ENCODE data around the gene CYP39A1. TPM values are rescaled to one million over a fixed set of nuclear protein-coding genes. Genes with fewer than 3 reads are reported as not detected.
"Not testable (repeated sequence)": the region's sequence is repeated elsewhere in the genome, so short reads cannot be mapped to it uniquely, and the experiment has no call there.

CYP39A1 gene
- total RNA-seq, 1 donor from 2014 or later, result 5.9 TPM

GRCh38 chr6:46652232-46652602 is 401 bp downstream of the CYP39A1 start:
- intact Hi-C loops (cut with DNase I), result no loop called here
- no peak for DNase-seq (ENCODE audit: low spot score)

- DNase-seq (ENCODE audit: low spot score), result no peak
- intact Hi-C loops (cut with DNase I), result no loop called here
Observed at GRCh38 chr6:46651816-46652215, 802 bp downstream of the CYP39A1 start.

GRCh38 chr6:46651006-46651405 is 1.6 kb downstream of the CYP39A1 start:
- no peak for DNase-seq (ENCODE audit: low spot score)
- intact Hi-C loops (cut with DNase I), result no loop called here

- intact Hi-C loops (cut with DNase I), result no loop called here
- no peak for DNase-seq (ENCODE audit: low spot score)
Observed at GRCh38 chr6:46648869-46649492, 3.6 kb downstream of the CYP39A1 start.

GRCh38 chr6:46648108-46648507 is 4.5 kb downstream of the CYP39A1 start:
- DNase-seq (ENCODE audit: low spot score); intact Hi-C loops (cut with DNase I): not testable (repeated sequence)

GRCh38 chr6:46645265-46645664 is 7.4 kb downstream of the CYP39A1 start:
- intact Hi-C loops (cut with DNase I), result no loop called here
- no peak for DNase-seq (ENCODE audit: low spot score)

- intact Hi-C loops (cut with DNase I), result no loop called here
- no peak for DNase-seq (ENCODE audit: low spot score)
Observed at GRCh38 chr6:46642928-46643751, 9.5 kb downstream of the CYP39A1 start.

GRCh38 chr6:46638650-46639049 is 14.0 kb downstream of the CYP39A1 start:
- intact Hi-C loops (cut with DNase I), result no loop called here

GRCh38 chr6:46637933-46638332 is 14.7 kb downstream of the CYP39A1 start:
- intact Hi-C loops (cut with DNase I), result no loop called here
- DNase-seq (ENCODE audit: low spot score), result no peak

More at GRCh38 chr6:46638650-46639049, 14.0 kb downstream of the CYP39A1 start:
- no peak for DNase-seq (ENCODE audit: low spot score)

- intact Hi-C loops (cut with DNase I), result no loop called here
- DNase-seq (ENCODE audit: low spot score), result no peak
Observed at GRCh38 chr6:46637145-46637544, 15.5 kb downstream of the CYP39A1 start.

GRCh38 chr6:46635462-46635861 is 17.2 kb downstream of the CYP39A1 start:
- DNase-seq (ENCODE audit: low spot score), result no peak
- intact Hi-C loops (cut with DNase I), result no loop called here

GRCh38 chr6:46632053-46632452 is 20.6 kb downstream of the CYP39A1 start:
- DNase-seq (ENCODE audit: low spot score), result no peak
- intact Hi-C loops (cut with DNase I), result no loop called here

GRCh38 chr6:46629691-46630090 is 22.9 kb downstream of the CYP39A1 start:
- intact Hi-C loops (cut with DNase I), result loop anchor here (5.0 to 10.0 kb wide), 3 partner anchors 137 to 535 kb away; partner anchors contain the start of gene RCAN2
- DNase-seq (ENCODE audit: low spot score), result no peak

GRCh38 chr6:46628976-46629375 is 23.6 kb downstream of the CYP39A1 start:
- no peak for DNase-seq (ENCODE audit: low spot score)
- intact Hi-C loops (cut with DNase I), result loop anchor here (5.0 to 10.0 kb wide), 3 partner anchors 137 to 534 kb away; partner anchors contain the start of gene RCAN2

GRCh38 chr6:46628498-46628897 is 24.1 kb downstream of the CYP39A1 start:
- no peak for DNase-seq (ENCODE audit: low spot score)
- intact Hi-C loops (cut with DNase I), result loop anchor here (5.0 to 10.0 kb wide), 3 partner anchors 136 to 534 kb away; partner anchors contain the start of gene RCAN2

- no peak for DNase-seq (ENCODE audit: low spot score)
- intact Hi-C loops (cut with DNase I), result loop anchor here (2.0 to 10.0 kb wide), 4 partner anchors 135 to 532 kb away; partner anchors contain the start of gene RCAN2
Observed at GRCh38 chr6:46626976-46627375, 25.6 kb downstream of the CYP39A1 start.

GRCh38 chr6:46626228-46626909 is 26.2 kb downstream of the CYP39A1 start:
- DNase-seq (ENCODE audit: low spot score), result no peak
- intact Hi-C loops (cut with DNase I), result loop anchor here (2.0 to 10.0 kb wide), 4 partner anchors 134 to 532 kb away; partner anchors contain the start of gene RCAN2

- intact Hi-C loops (cut with DNase I), result no loop called here
- DNase-seq (ENCODE audit: low spot score), result no peak
Observed at GRCh38 chr6:46618726-46619125, 33.9 kb downstream of the CYP39A1 start.

GRCh38 chr6:46612645-46613044 is 40.0 kb downstream of the CYP39A1 start:
- no peak for DNase-seq (ENCODE audit: low spot score)
- intact Hi-C loops (cut with DNase I), result loop anchor here (5.0 kb wide), 1 partner anchor 105 kb away; no protein-coding TSS in a partner anchor

Measured in cardiac septum (tissue), 1 donor.